HUES48 (cell line): ENCODE data around the gene RPS6KA1.
A peak's percentile ranks its signal among the peaks of the same experiment; 100 is the strongest.
"Not testable (repeated sequence)": the region's sequence is repeated elsewhere in the genome, so short reads cannot be mapped to it uniquely, and the experiment has no call there.

Experiments
- H3K27ac ChIP-seq: one replicate; pipeline ENCODE4 v1.7.0; 2013; ENCODE audit warnings: low read depth, low read length, inconsistent platforms
- H3K27me3 ChIP-seq: 2 replicates; pipeline ENCODE4 v1.6.1; 2013; ENCODE audit warnings: mild to moderate bottlenecking, low read length; ENCODE audit not compliant: control insufficient read depth, insufficient read depth
- H3K36me3 ChIP-seq: 2 replicates; pipeline ENCODE4 v1.6.1; 2013; ENCODE audit warnings: low read length; ENCODE audit not compliant: control insufficient read depth, insufficient read depth
- H3K4me1 ChIP-seq: 2 replicates; pipeline ENCODE4 v1.6.1; 2013; ENCODE audit warnings: mild to moderate bottlenecking, low read length; ENCODE audit not compliant: control insufficient read depth, insufficient read depth
- H3K4me3 ChIP-seq: 2 replicates; pipeline ENCODE4 v1.5.1; 2013; ENCODE audit warnings: mild to moderate bottlenecking, low read depth, low read length
- H3K9ac ChIP-seq: 2 replicates; pipeline ENCODE4 v1.6.1; 2013; ENCODE audit warnings: mild to moderate bottlenecking, low read depth, low read length, moderate library complexity
- H3K9me3 ChIP-seq: 2 replicates; pipeline ENCODE4 v1.6.1; 2013; ENCODE audit warnings: low read length; ENCODE audit not compliant: control insufficient read depth, insufficient read depth

The RPS6KA1 gene

GRCh38 chr1:26598890-26599289 lies 69.3 kb downstream of the RPS6KA1 start:
- no peak overlapping the region for H3K9ac ChIP-seq
- no peaks in the 10 kb centered on the region for H3K9me3 ChIP-seq

GRCh38 chr1:26602378-26602959 lies 72.9 kb downstream of the RPS6KA1 start:
- Histone ChIP-seq H3K27ac (no peak overlapping the region), H3K4me1 (peaks cover 9% of the 10 kb centered on the region; the same call in 1 of the 2 replicates), H3K4me3 (no peak overlapping the region), H3K9ac (no peak overlapping the region), H3K36me3 (no peaks in the 10 kb centered on the region), H3K27me3 (no peaks in the 10 kb centered on the region), H3K9me3 (no peaks in the 10 kb centered on the region)

More at GRCh38 chr1:26598890-26599289, 69.3 kb downstream of the RPS6KA1 start:
- Histone ChIP-seq H3K27ac (no peak overlapping the region), H3K27me3 (no peaks in the 10 kb centered on the region), H3K4me1 (0 out of 2 replicates have a peak, but pooled peaks cover under 1% of the 10 kb centered on the region), H3K4me3 (no peak overlapping the region), H3K36me3 (no peaks in the 10 kb centered on the region)

- Histone ChIP-seq H3K9me3 (no peaks in the 10 kb centered on the region), H3K4me3 (no peak overlapping the region), H3K36me3 (no peaks in the 10 kb centered on the region), H3K27ac (no peak overlapping the region), H3K27me3 (no peaks in the 10 kb centered on the region), H3K9ac (no peak overlapping the region), H3K4me1 (peaks cover 9% of the 10 kb centered on the region; the same call in 1 of the 2 replicates)
These were observed 74.3 kb downstream of the RPS6KA1 start for GRCh38 chr1:26603856-26604255.

- H3K27me3 ChIP-seq = no peaks in the 10 kb centered on the region
- H3K9me3 ChIP-seq = no peaks in the 10 kb centered on the region
- peaks cover 23% of the 10 kb centered on the region for H3K4me1 ChIP-seq
- H3K27ac ChIP-seq = no peak overlapping the region
- no peak overlapping the region for H3K9ac ChIP-seq
- H3K4me3 ChIP-seq = no peak overlapping the region
- no peaks in the 10 kb centered on the region for H3K36me3 ChIP-seq
These were observed 77.6 kb downstream of the RPS6KA1 start for GRCh38 chr1:26607186-26607585.

- Histone ChIP-seq H3K27ac (no peak overlapping the region), H3K36me3 (no peaks in the 10 kb centered on the region), H3K9me3 (no peaks in the 10 kb centered on the region), H3K27me3 (no peaks in the 10 kb centered on the region), H3K4me3 (no peak overlapping the region), H3K9ac (no peak overlapping the region), H3K4me1 (peaks cover 22% of the 10 kb centered on the region)
These were observed 79.3 kb downstream of the RPS6KA1 start for GRCh38 chr1:26608895-26609294.

GRCh38 chr1:26610781-26611180 lies 81.2 kb downstream of the RPS6KA1 start:
- Histone ChIP-seq H3K27ac (no peak overlapping the region), H3K4me3 (no peak overlapping the region), H3K36me3 (no peaks in the 10 kb centered on the region), H3K4me1 (peaks cover 14% of the 10 kb centered on the region), H3K9me3 (no peaks in the 10 kb centered on the region), H3K27me3 (no peaks in the 10 kb centered on the region), H3K9ac (no peak overlapping the region)

- not testable (repeated sequence) for H3K27ac ChIP-seq
These were observed 83.1 kb downstream of the RPS6KA1 start for GRCh38 chr1:26612627-26613026.

GRCh38 chr1:26614655-26615411 lies 85.3 kb downstream of the RPS6KA1 start:
- H3K27me3 ChIP-seq = peaks cover 30% of the 10 kb centered on the region
- peaks cover 28% of the 10 kb centered on the region for H3K4me1 ChIP-seq
- H3K36me3 ChIP-seq = no peaks in the 10 kb centered on the region
- no peak overlapping the region for H3K4me3 ChIP-seq
- H3K9ac ChIP-seq = no peak overlapping the region
- no peaks in the 10 kb centered on the region for H3K9me3 ChIP-seq
- H3K27ac ChIP-seq = no peak overlapping the region

More at GRCh38 chr1:26612627-26613026, 83.1 kb downstream of the RPS6KA1 start:
- not testable (repeated sequence) for H3K9ac ChIP-seq, H3K4me3 ChIP-seq, H3K9me3 ChIP-seq, H3K36me3 ChIP-seq
- peaks cover 16% of the 10 kb centered on the region; the same call in 1 of the 2 replicates for H3K27me3 ChIP-seq
- H3K4me1 ChIP-seq = peaks cover 14% of the 10 kb centered on the region

GRCh38 chr1:26616881-26617280 lies 87.3 kb downstream of the RPS6KA1 start:
- H3K4me1 ChIP-seq = peaks cover 18% of the 10 kb centered on the region
- no peak overlapping the region for H3K4me3 ChIP-seq
- no peaks in the 10 kb centered on the region for H3K36me3 ChIP-seq
- no peak overlapping the region for H3K27ac ChIP-seq
- H3K9me3 ChIP-seq = no peaks in the 10 kb centered on the region
- no peak overlapping the region for H3K9ac ChIP-seq
- peaks cover 30% of the 10 kb centered on the region for H3K27me3 ChIP-seq

- Histone ChIP-seq H3K36me3 (no peaks in the 10 kb centered on the region), H3K9me3 (no peaks in the 10 kb centered on the region), H3K4me3 (peak overlapping the region; percentile 87), H3K9ac (no peak overlapping the region), H3K27ac (peak overlapping the region; percentile 100), H3K4me1 (peaks cover 18% of the 10 kb centered on the region), H3K27me3 (peaks cover 30% of the 10 kb centered on the region)
These were observed 89.0 kb downstream of the RPS6KA1 start for GRCh38 chr1:26618561-26618960.
